ENCODE data around the gene TASP1.
"Not testable (repeated sequence)": the region's sequence is repeated elsewhere in the genome, so short reads cannot be mapped to it uniquely, and the experiment has no call there.

Gene TASP1

GRCh38 chr20:13395232-13395631, 243.5 kb downstream of the TASP1 start:
- DNase-seq (ENCODE audit: extremely low read depth, low read depth) = no peak
- TF ChIP-seq, protein P1, sequence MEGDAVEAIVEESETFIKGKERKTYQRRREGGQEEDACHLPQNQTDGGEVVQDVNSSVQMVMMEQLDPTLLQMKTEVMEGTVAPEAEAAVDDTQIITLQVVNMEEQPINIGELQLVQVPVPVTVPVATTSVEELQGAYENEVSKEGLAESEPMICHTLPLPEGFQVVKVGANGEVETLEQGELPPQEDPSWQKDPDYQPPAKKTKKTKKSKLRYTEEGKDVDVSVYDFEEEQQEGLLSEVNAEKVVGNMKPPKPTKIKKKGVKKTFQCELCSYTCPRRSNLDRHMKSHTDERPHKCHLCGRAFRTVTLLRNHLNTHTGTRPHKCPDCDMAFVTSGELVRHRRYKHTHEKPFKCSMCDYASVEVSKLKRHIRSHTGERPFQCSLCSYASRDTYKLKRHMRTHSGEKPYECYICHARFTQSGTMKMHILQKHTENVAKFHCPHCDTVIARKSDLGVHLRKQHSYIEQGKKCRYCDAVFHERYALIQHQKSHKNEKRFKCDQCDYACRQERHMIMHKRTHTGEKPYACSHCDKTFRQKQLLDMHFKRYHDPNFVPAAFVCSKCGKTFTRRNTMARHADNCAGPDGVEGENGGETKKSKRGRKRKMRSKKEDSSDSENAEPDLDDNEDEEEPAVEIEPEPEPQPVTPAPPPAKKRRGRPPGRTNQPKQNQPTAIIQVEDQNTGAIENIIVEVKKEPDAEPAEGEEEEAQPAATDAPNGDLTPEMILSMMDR (IDR thresholded peaks at IDR 0.05; ENCODE audit: low read depth, low read length, missing control alignments) = no peak
- H3K4me3 ChIP-seq (replicated peaks; ENCODE audit: low read depth, low read length) = no peak overlapping the region

- TF ChIP-seq, protein P1 (IDR thresholded peaks at IDR 0.05; ENCODE audit: low read depth, low read length, missing control alignments) = no peak
- H3K4me3 ChIP-seq (replicated peaks; ENCODE audit: low read depth, low read length) = no peak overlapping the region
- DNase-seq (ENCODE audit: extremely low read depth, low read depth) = no peak
Observed at GRCh38 chr20:13392391-13392790, 246.3 kb downstream of the TASP1 start.

- H3K4me3 ChIP-seq (replicated peaks; ENCODE audit: low read depth, low read length) = no peak overlapping the region
- DNase-seq (ENCODE audit: extremely low read depth, low read depth) = no peak
- TF ChIP-seq, protein P1 (IDR thresholded peaks at IDR 0.05; ENCODE audit: low read depth, low read length, missing control alignments) = no peak
Observed at GRCh38 chr20:13389115-13389514, 249.6 kb downstream of the TASP1 start.

GRCh38 chr20:13384132-13384531, 254.6 kb downstream of the TASP1 start:
- TF ChIP-seq, protein P1 (IDR thresholded peaks at IDR 0.05; ENCODE audit: low read depth, low read length, missing control alignments) = no peak
- no peak overlapping the region for H3K4me3 ChIP-seq (replicated peaks; ENCODE audit: low read depth, low read length)
- DNase-seq (ENCODE audit: extremely low read depth, low read depth) = no peak

DNA sequence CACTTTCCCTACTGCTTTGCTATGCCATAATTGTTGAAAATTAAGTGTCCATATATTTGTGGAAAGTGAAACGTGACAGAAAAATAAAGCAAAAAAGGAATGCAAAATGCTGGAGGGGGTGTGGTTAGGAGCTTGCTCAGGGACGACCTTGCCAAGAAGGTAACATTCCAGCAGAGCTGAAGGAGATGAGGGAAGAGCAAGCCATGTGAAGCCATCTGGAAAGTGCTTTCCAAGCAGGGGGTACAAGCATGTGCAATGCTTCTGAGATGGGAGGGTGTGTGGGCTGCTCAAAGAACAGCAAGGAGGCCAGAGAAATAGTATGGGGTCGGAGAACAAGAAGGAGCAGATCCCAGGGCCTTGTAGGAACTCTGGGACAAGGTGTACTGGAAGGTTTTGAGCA, 255.9 kb downstream of the TASP1 start:
- no peak for DNase-seq (ENCODE audit: extremely low read depth, low read depth)
- H3K4me3 ChIP-seq (replicated peaks; ENCODE audit: low read depth, low read length) = no peak overlapping the region
- TF ChIP-seq, protein P1 (IDR thresholded peaks at IDR 0.05; ENCODE audit: low read depth, low read length, missing control alignments) = no peak

GRCh38 chr20:13380497-13381229, 258.1 kb downstream of the TASP1 start:
- not testable (repeated sequence) for DNase-seq (ENCODE audit: extremely low read depth, low read depth); H3K4me3 ChIP-seq (replicated peaks; ENCODE audit: low read depth, low read length)

- TF ChIP-seq, protein P1 (IDR thresholded peaks at IDR 0.05; ENCODE audit: low read depth, low read length, missing control alignments) = no peak
- no peak overlapping the region for H3K4me3 ChIP-seq (replicated peaks; ENCODE audit: low read depth, low read length)
- DNase-seq (ENCODE audit: extremely low read depth, low read depth) = no peak
Observed at GRCh38 chr20:13373400-13373799, 265.3 kb downstream of the TASP1 start.
